NB4 (cell line): ENCODE data around the gene RNASE8.

Experiments used
- DNase-seq: peaks from one replicate; pipeline ENCODE4 v3.0.0; 2010; ENCODE audit warnings: low read depth
- H3K4me3 ChIP-seq: one replicate; pipeline ENCODE4 v1.5.1; 2011; ENCODE audit warnings: mild to moderate bottlenecking, low read depth, low read length, moderate library complexity
- CTCF ChIP-seq: IDR thresholded peaks from one replicate; pipeline ENCODE4 v1.5.1; 2012; ENCODE audit warnings: low read depth, low read length
- MAX ChIP-seq: IDR thresholded peaks from 2 replicates; pipeline ENCODE4 v1.6.1; 2011; ENCODE audit warnings: low read depth, low read length
- MYC ChIP-seq: IDR thresholded peaks from 2 replicates; pipeline ENCODE4 v1.6.1; 2011; ENCODE audit warnings: low read depth, low read length
- POLR2A ChIP-seq: IDR thresholded peaks from 2 replicates; pipeline ENCODE4 v1.6.1; 2011; ENCODE audit warnings: mild to moderate bottlenecking; ENCODE audit not compliant: insufficient read length; ENCODE audit errors: extremely low read depth

RNASE8 gene

GRCh38 chr14:21106176-21106497 is 48.5 kb downstream of the RNASE8 start:
- no peak for TF ChIP-seq MAX
- no peak for TF ChIP-seq MYC
- TF ChIP-seq CTCF = no peak
- TF ChIP-seq POLR2A = no peak
- no peak overlapping the region for H3K4me3 ChIP-seq
- DNase-seq = peak; percentile 87

GRCh38 chr14:21106498-21107282 is 49.1 kb downstream of the RNASE8 start:
- DNase-seq = peak; percentile 87
- peak overlapping the region; percentile 4 for H3K4me3 ChIP-seq
- TF ChIP-seq CTCF (peak; percentile 93), POLR2A (no peak)

- TF ChIP-seq MAX = no peak
- TF ChIP-seq MYC = no peak
- TF ChIP-seq POLR2A = no peak
- no peak overlapping the region for H3K4me3 ChIP-seq
- DNase-seq = no peak
Observed at GRCh38 chr14:21107283-21107800, 49.7 kb downstream of the RNASE8 start.
